ENCODE results near the gene RHBDF2. TPM values are rescaled to one million over a fixed set of nuclear protein-coding genes. Genes with fewer than 3 reads are reported as not detected.

RHBDF2 gene
- total RNA-seq, 2 donors from 2014 or later, result 16.0 to 18.9 TPM

- no peak for DNase-seq
- intact Hi-C loops (cut with DNase I), result no loop called here
- no peak for ATAC-seq
Observed at GRCh38 chr17:76473541-76473985, 27.7 kb downstream of the RHBDF2 start.

- no peak for ATAC-seq
- intact Hi-C loops (cut with DNase I), result no loop called here
- DNase-seq, result no peak
Observed at GRCh38 chr17:76472726-76473125, 28.5 kb downstream of the RHBDF2 start.

- no peak for ATAC-seq
- DNase-seq, result no peak
- intact Hi-C loops (cut with DNase I), result no loop called here
Observed at GRCh38 chr17:76472258-76472645, 29.0 kb downstream of the RHBDF2 start.

- no peak for ATAC-seq
- intact Hi-C loops (cut with DNase I), result no loop called here
- DNase-seq, result no peak
Observed at GRCh38 chr17:76471498-76472257, 29.5 kb downstream of the RHBDF2 start.

DNA sequence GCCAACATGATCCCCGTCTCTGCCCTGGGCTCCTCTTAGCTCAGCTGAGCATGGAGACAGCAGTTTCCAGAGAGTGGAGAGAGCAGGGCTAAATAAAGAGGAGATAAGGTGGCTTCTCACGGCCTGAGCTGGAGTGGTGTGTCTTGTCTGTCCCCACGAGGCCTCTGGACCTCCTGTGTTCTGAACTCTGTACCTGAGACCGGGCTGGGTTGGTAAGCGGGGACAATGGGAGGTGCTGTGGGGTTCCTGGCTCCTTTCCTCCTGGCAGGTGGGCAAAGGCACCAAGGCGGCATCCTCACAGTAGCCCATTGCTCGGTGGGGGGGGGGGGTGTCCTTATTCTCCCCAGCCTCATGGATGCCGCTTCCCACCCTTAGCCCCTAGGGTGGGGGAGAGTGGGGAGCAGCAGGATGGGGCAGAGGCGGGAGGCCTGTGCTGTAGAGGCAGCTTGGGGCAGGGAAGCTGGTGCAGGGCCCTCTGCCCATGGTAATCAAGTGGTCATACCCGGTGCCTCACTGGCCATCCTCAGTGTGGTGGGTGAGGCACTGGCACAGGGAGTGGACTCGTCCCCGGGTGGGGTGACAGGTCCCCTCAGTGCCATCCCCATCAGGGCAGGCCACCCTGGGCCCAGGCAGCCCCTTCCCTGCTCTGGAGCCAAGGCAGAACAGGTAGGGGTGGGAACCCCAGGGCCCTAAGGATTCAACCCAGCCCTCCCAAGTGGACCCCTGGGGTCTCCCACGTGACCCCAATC, 31.1 kb downstream of the RHBDF2 start:
- ATAC-seq (no peak), DNase-seq (no peak)
- intact Hi-C loops (cut with DNase I), result no loop called here

GRCh38 chr17:76469076-76469990, 31.9 kb downstream of the RHBDF2 start:
- no peak for DNase-seq
- no peak for ATAC-seq
- intact Hi-C loops (cut with DNase I), result no loop called here

DNA sequence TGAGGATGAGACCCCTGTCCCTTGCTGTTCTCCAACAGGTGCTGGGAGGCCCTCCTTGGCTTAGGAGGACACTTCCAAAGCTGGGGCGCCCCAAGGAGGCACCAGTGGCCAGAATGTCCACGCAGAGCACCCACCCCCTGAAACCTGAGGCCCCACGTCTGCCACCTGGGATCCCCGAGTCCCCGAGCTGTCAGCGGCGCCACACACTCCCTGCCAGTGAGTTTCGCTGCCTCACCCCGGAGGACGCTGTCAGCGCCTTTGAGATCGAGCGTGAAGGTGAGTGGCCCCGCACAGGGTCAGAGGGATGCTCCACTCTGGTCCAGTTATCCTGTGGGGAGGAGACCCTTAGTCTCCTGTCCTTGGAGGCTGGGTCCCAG, 32.6 kb downstream of the RHBDF2 start:
- intact Hi-C loops (cut with DNase I), result no loop called here
- no peak for ATAC-seq
- DNase-seq, result no peak

GRCh38 chr17:76467809-76468633, 33.2 kb downstream of the RHBDF2 start:
- ATAC-seq, result no peak
- intact Hi-C loops (cut with DNase I), result no loop called here
- DNase-seq, result no peak

DNA sequence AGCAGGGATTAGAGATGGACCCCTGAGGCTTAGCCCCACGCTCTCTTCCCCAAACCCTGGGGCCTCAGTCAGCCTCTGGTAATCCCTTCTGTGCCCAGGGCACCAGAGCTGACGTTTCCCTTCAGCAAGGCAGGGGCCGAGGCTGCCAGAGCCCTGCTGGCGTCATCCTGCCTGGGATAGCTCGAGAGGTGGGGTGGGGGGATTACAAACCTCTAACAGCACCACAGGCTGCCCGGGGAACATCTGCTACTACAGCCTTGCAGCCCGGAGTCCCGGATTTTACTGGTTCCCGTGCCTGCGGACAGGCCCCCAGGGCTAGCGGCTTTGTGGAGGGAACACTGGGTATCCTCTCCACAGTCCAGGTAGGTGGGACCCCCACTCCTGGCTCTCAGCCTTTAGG, 33.9 kb downstream of the RHBDF2 start, which contains the start of gene AANAT:
Gene AANAT, plus strand, starts transcription at position 238 of the 400 bp plus-strand sequence. CDS start 1,144 bp downstream, outside the sequence.
- intact Hi-C loops (cut with DNase I), result no loop called here
- no peak for DNase-seq
- ATAC-seq, result no peak

DNA sequence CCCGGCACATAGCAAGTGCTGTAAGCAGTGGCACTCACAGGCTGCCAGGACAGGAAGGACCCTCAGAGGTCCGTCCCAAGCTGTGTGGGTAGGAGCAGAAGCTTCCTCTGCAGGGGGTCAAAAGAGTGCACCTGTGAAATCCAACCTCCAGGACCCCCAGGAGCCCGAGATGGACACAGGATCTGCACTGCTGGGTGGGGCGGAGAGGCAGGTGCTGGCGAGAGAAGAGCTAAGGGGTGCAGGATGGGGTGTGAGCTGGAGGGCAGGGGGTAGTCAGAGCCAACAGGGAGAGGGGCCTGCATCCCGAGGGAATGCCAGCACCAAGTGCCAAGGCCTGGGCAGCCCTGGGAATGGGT, 34.5 kb downstream of the RHBDF2 start:
- DNase-seq, result no peak
- intact Hi-C loops (cut with DNase I), result loop anchor here (1.0 kb wide), 1 partner anchor 40 kb away; no protein-coding TSS in a partner anchor
- ATAC-seq, result no peak

GRCh38 chr17:76462556-76463290, 38.5 kb downstream of the RHBDF2 start:
- DNase-seq (no peak), ATAC-seq (no peak)
- intact Hi-C loops (cut with DNase I), result no loop called here

DNA sequence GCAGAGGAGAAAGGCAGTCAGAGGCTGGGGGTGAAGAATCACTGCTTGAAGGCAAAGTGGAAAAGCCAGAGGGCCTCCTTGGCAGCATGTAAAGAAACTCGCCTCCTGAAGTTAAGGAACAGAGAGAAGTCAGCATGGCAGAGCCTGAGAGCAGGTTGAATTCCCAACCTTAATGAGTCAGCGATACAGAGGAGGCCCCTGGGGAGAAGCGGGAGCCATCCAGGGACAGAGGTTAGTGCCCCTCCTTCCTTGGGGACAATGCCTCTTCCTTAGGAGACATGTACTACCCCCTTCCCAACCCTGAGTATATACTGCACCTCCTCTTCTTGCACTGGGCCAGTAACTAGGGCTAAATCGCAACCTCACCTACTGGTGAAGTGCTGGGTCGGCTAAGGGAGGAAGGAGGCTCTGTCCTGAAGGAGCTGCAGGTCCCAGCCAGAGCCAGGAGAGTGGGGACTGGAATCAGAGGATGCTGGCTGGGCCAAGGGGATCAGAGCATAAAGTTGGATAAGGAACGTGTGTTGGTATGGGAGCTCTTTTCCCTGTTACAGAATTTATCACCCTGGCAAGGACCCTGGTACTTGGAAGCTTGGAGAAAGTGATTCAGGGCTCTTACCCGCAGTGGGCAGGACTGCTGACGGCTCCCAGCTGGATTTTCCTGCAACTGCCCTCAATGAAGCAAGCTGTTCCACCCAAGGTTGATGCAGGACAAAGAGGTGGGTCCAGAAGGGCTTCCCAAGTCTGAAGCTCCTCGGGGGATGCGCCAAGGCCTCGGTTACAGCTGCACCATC, 39.3 kb downstream of the RHBDF2 start:
- intact Hi-C loops (cut with DNase I), result no loop called here
- DNase-seq, result no peak
- ATAC-seq, result no peak

DNA sequence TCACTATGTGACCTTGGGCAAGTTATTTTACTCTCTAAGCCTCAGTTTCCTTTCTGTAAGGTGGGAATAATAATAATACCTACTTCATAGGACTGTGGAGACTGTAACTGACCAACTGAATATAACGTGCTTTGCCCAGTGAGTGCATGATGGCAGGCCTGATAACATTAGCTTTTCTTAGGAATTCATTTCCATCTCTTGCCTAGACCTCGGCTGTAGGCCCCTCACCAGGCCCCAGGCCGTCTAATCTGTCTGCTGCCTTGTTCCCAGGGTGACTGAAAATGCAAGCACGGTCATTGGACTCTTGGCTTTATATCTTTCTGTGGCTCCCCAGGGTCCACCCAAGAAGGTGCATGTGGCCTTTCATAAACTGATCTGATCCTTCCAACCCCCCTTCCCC, 41.5 kb downstream of the RHBDF2 start:
- ATAC-seq (no peak), DNase-seq (no peak)
- intact Hi-C loops (cut with DNase I), result loop anchor here (2.0 to 5.0 kb wide), 2 partner anchors 47 to 51 kb away; no protein-coding TSS in a partner anchor

- ATAC-seq, result peak; percentile 71 to 90
- DNase-seq, result peak; percentile 56
Observed at GRCh38 chr17:76458580-76459490, 42.4 kb downstream of the RHBDF2 start.

DNA sequence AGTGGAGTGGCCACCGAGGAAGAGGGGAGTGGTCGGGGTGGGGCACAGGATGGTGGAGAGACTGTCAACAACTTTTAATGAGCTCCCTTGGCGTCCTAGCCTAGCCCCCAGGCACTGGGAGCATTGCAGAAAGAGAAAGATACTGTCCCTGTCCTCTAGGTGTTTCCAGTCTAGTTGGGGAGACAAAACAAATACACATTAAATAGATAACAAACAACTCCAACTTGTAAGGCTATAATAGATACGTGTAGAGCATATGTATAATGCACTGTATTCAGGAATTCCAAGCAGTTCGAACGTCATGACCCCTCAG, 47.8 kb downstream of the RHBDF2 start:
- DNase-seq (no peak), ATAC-seq (no peak)
- intact Hi-C loops (cut with DNase I), result no loop called here

More at GRCh38 chr17:76458580-76459490, 42.4 kb downstream of the RHBDF2 start:
- intact Hi-C loops (cut with DNase I), result loop anchor here (2.0 to 5.0 kb wide), 2 partner anchors 47 to 50 kb away; no protein-coding TSS in a partner anchor
